ENCODE data around the gene ATP6V0D1. TPM values are rescaled to one million over a fixed set of nuclear protein-coding genes. Genes with fewer than 3 reads are reported as not detected.

The ATP6V0D1 gene
- total and polyA plus RNA-seq, 2 experiments from 2014 or later, result 20.6 to 68.7 TPM

- TF ChIP-seq REST (IDR thresholded peaks at IDR 0.05; ENCODE audit: unreplicated experiment) (no peak), NANOG (IDR thresholded peaks at IDR 0.05; ENCODE audit: borderline replicate concordance) (no peak), EZH2 (IDR thresholded peaks at IDR 0.05; ENCODE audit: low read depth, unreplicated experiment) (no peak)
- Histone ChIP-seq H2AFZ (no peak overlapping the region), H3K9me2 (ENCODE audit: insufficient read depth) (no peaks in the 10 kb centered on the region), H3K79me2 (replicated peaks; ENCODE audit: insufficient read depth) (no peaks in the 10 kb centered on the region), H3K4me2 (no peak overlapping the region), H3K4me1 (ENCODE audit: insufficient read depth) (peaks cover 37% of the 10 kb centered on the region), H3K36me3 (ENCODE audit: insufficient read depth) (no peaks in the 10 kb centered on the region), H3F3A (replicated peaks; ENCODE audit: low read depth) (peaks cover 17% of the 10 kb centered on the region), H4K20me1 (replicated peaks; ENCODE audit: insufficient read depth) (no peaks in the 10 kb centered on the region), H3K27ac (ENCODE audit: low read depth) (no peak overlapping the region), H3K27me3 (ENCODE audit: insufficient read depth) (no peaks in the 10 kb centered on the region), H3K4me3 (no peak overlapping the region)
- H3K36me3 Mint-ChIP-seq (ENCODE audit: low read depth), result no peaks in the 10 kb centered on the region
- H3K4me3 Mint-ChIP-seq, result no peak overlapping the region
- H3K9me3 Mint-ChIP-seq, result peaks cover 3% of the 10 kb centered on the region; the same call in 1 of the 3 replicates
- DNase-seq (ENCODE audit: low spot score), result no peak
- H3K4me1 Mint-ChIP-seq, result peaks cover 38% of the 10 kb centered on the region
- no peak for ATAC-seq
- H3K27me3 Mint-ChIP-seq (ENCODE audit: insufficient read depth, low read depth, poor library complexity), result peaks cover 26% of the 10 kb centered on the region
- no peak overlapping the region for H3K27ac Mint-ChIP-seq
Measured at GRCh38 chr16:67419502-67419901, 61.5 kb downstream of the ATP6V0D1 start.

- Mint-ChIP-seq H3K27me3 (ENCODE audit: insufficient read depth, low read depth, poor library complexity) (peaks cover 25% of the 10 kb centered on the region), H3K4me1 (peaks cover 30% of the 10 kb centered on the region), H3K27ac (no peak overlapping the region), H3K9me3 (peaks cover 3% of the 10 kb centered on the region; the same call in 1 of the 3 replicates), H3K36me3 (ENCODE audit: low read depth) (no peaks in the 10 kb centered on the region), H3K4me3 (no peak overlapping the region)
- no peak for DNase-seq (ENCODE audit: low spot score)
- H3K36me3 ChIP-seq (ENCODE audit: insufficient read depth), result no peaks in the 10 kb centered on the region
- no peak for ATAC-seq
- no peaks in the 10 kb centered on the region for H4K20me1 ChIP-seq (replicated peaks; ENCODE audit: insufficient read depth)
- no peak overlapping the region for H3K4me3 ChIP-seq
- H3K4me2 ChIP-seq, result no peak overlapping the region
- no peaks in the 10 kb centered on the region for H3K9me2 ChIP-seq (ENCODE audit: insufficient read depth)
- no peaks in the 10 kb centered on the region for H3K27me3 ChIP-seq (ENCODE audit: insufficient read depth)
- peaks cover 33% of the 10 kb centered on the region for H3K4me1 ChIP-seq (ENCODE audit: insufficient read depth)
- H3F3A ChIP-seq (replicated peaks; ENCODE audit: low read depth), result peaks cover 14% of the 10 kb centered on the region
- no peaks in the 10 kb centered on the region for H3K79me2 ChIP-seq (replicated peaks; ENCODE audit: insufficient read depth)
- H3K27ac ChIP-seq (ENCODE audit: low read depth), result no peak overlapping the region
- H2AFZ ChIP-seq, result no peak overlapping the region
- TF ChIP-seq, protein P1, sequence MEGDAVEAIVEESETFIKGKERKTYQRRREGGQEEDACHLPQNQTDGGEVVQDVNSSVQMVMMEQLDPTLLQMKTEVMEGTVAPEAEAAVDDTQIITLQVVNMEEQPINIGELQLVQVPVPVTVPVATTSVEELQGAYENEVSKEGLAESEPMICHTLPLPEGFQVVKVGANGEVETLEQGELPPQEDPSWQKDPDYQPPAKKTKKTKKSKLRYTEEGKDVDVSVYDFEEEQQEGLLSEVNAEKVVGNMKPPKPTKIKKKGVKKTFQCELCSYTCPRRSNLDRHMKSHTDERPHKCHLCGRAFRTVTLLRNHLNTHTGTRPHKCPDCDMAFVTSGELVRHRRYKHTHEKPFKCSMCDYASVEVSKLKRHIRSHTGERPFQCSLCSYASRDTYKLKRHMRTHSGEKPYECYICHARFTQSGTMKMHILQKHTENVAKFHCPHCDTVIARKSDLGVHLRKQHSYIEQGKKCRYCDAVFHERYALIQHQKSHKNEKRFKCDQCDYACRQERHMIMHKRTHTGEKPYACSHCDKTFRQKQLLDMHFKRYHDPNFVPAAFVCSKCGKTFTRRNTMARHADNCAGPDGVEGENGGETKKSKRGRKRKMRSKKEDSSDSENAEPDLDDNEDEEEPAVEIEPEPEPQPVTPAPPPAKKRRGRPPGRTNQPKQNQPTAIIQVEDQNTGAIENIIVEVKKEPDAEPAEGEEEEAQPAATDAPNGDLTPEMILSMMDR (conservative IDR thresholded peaks at IDR 0.05; ENCODE audit: low read depth in 2 of 2), result no peak
- TF ChIP-seq JUNB (IDR thresholded peaks at IDR 0.05; ENCODE audit: unreplicated experiment) (no peak), EZH2phosphoT487 (IDR thresholded peaks at IDR 0.05; ENCODE audit: unreplicated experiment) (no peak), POLR2AphosphoS5 (IDR thresholded peaks at IDR 0.05; ENCODE audit: low read depth) (no peak), NANOG (IDR thresholded peaks at IDR 0.05; ENCODE audit: borderline replicate concordance) (no peak), ZNF462 (CRISPR knock-in tag; IDR thresholded peaks at IDR 0.05) (no peak), EZH2 (IDR thresholded peaks at IDR 0.05; ENCODE audit: low read depth, unreplicated experiment) (no peak), STAT1 (IDR thresholded peaks at IDR 0.05; ENCODE audit: unreplicated experiment) (no peak)
Measured at GRCh38 chr16:67417333-67418061, 63.5 kb downstream of the ATP6V0D1 start.
